Hepatocyte (in vitro differentiated cells): ENCODE results near the gene NOP58. TPM values are rescaled to one million over a fixed set of nuclear protein-coding genes. Genes with fewer than 3 reads are reported as not detected.

Source experiments
- DNase-seq: peaks from one replicate; pipeline ENCODE4 v3.0.0-alpha.2; 2016; ENCODE audit warnings: low spot score
- H2AFZ ChIP-seq: fragments of 200-600 bp; sonication (generic); 2 replicates; pipeline ENCODE4 v1.6.0; 2016; ENCODE audit warnings: antibody characterized with exemption, mild to moderate bottlenecking
- H3K27ac ChIP-seq: fragments of 200-600 bp; sonication (generic); 2 replicates; pipeline ENCODE4 v1.5.1; 2016; ENCODE audit warnings: mild to moderate bottlenecking
- H3K27me3 ChIP-seq: fragments of 200-600 bp; sonication (generic); 2 replicates; pipeline ENCODE4 v1.6.1; 2016
- H3K36me3 ChIP-seq: fragments of 200-600 bp; sonication (generic); replicated peaks from 2 replicates; pipeline ENCODE4 v1.5.1; 2016; ENCODE audit warnings: low read depth; ENCODE audit not compliant: insufficient read depth
- H3K4me1 ChIP-seq: fragments of 200-600 bp; sonication (generic); 2 replicates; pipeline ENCODE4 v1.5.1; 2016; ENCODE audit warnings: mild to moderate bottlenecking, moderate library complexity; ENCODE audit not compliant: insufficient read depth
- H3K4me2 ChIP-seq: fragments of 200-600 bp; sonication (generic); 2 replicates; pipeline ENCODE4 v1.6.0; 2016
- H3K4me3 ChIP-seq: fragments of 200-600 bp; sonication (generic); 2 replicates; pipeline ENCODE4 v1.5.1; 2016; ENCODE audit warnings: mild to moderate bottlenecking
- H3K79me2 ChIP-seq: fragments of 200-600 bp; sonication (generic); 2 replicates; pipeline ENCODE4 v1.6.0; 2017; ENCODE audit warnings: mild to moderate bottlenecking
- H3K9me2 ChIP-seq: fragments of 200-600 bp; sonication (generic); replicated peaks from 2 replicates; pipeline ENCODE4 v1.6.0; 2017; ENCODE audit warnings: mild to moderate bottlenecking; ENCODE audit not compliant: insufficient read depth
- H3K9me3 ChIP-seq: fragments of 200-600 bp; sonication (generic); 2 replicates; pipeline ENCODE4 v1.5.1; 2016; ENCODE audit warnings: low read depth, mild to moderate bottlenecking
- H4K20me1 ChIP-seq: fragments of 200-600 bp; sonication (generic); 2 replicates; pipeline ENCODE4 v1.6.0; 2016; ENCODE audit warnings: mild to moderate bottlenecking; ENCODE audit not compliant: insufficient read depth, poor library complexity, severe bottlenecking
- EZH2 ChIP-seq: fragments of 200-600 bp; sonication (generic); IDR thresholded peaks from 2 replicates; pipeline ENCODE4 v1.6.1; 2016; ENCODE audit warnings: antibody characterized with exemption, mild to moderate bottlenecking, borderline replicate concordance
- EZH2phosphoT487 ChIP-seq: fragments of 200-600 bp; sonication (generic); IDR thresholded peaks from one replicate; pipeline ENCODE4 v1.6.1; 2018; ENCODE audit warnings: antibody characterized with exemption, mild to moderate bottlenecking, low read depth, moderate library complexity; ENCODE audit not compliant: unreplicated experiment, severe bottlenecking
- WGBS: methylation state at CpG from one replicate; pipeline ENCODE4 v1.1.6; 2016; ENCODE audit warnings: low lambda C conversion rate; ENCODE audit errors: missing lambda C conversion rate; 5-methylcytosine and 5-hydroxymethylcytosine counted together
- polyA plus RNA-seq: library from polyadenylated mRNA; unstranded; fragments of >200 nt; fragmentation: Nextera tagmentation; extraction: Ambion mirVana; gene quantifications from 2 replicates; pipeline ENCODE4 v1.2.1, GENCODE V29; 2016
- total RNA-seq: library from RNA; depleted of rRNA; stranded (reverse); fragments of >200 nt; gene quantifications from 2 replicates; pipeline ENCODE4 v1.2.3, GENCODE V29; 2014
- TF ChIP-seq, protein P1 (sequence below): fragments of 200-600 bp; sonication (generic); IDR thresholded peaks from 2 replicates; pipeline ENCODE4 v1.5.1; 2016; ENCODE audit warnings: antibody characterized with exemption, mild to moderate bottlenecking; ENCODE audit not compliant: poor library complexity

The NOP58 gene
- total and polyA plus RNA-seq, 2 experiments from 2014 or later: 57.0 to 57.3 TPM

DNA sequence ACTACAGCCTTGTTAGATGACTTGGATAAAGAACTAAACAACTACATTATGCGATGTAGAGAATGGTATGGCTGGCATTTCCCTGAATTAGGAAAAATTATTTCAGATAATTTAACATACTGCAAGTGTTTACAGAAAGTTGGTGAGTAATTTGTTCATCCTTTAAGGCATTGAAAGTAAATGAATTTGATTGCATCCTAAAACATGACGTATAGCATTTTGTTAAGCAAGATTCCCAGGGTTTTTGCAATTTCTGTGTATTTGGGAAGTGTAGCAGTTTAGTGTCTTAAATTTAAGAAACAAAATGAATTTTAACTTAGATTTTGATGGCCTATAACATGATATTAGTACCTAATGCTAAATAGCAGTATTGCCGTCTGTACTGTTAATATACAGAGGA is 24.8 kb downstream of the NOP58 start:
- H3K27me3 ChIP-seq: no peaks in the 10 kb centered on the region
- H3K27ac ChIP-seq: no peak overlapping the region
- no peaks in the 10 kb centered on the region for H3K9me2 ChIP-seq
- no peak for DNase-seq
- H3K4me1 ChIP-seq: no peaks in the 10 kb centered on the region
- peaks cover 6% of the 10 kb centered on the region for H3K36me3 ChIP-seq
- no peaks in the 10 kb centered on the region for H3K79me2 ChIP-seq
- H4K20me1 ChIP-seq: no peaks in the 10 kb centered on the region
- no peak overlapping the region for H3K4me2 ChIP-seq
- H3K4me3 ChIP-seq: no peak overlapping the region
- 93% methylated on average over 3 of the region's 3 CpGs for WGBS
- no peaks in the 10 kb centered on the region for H3K9me3 ChIP-seq
- no peak overlapping the region for H2AFZ ChIP-seq
- TF ChIP-seq EZH2 (no peak), EZH2phosphoT487 (no peak)
- TF ChIP-seq, protein P1, sequence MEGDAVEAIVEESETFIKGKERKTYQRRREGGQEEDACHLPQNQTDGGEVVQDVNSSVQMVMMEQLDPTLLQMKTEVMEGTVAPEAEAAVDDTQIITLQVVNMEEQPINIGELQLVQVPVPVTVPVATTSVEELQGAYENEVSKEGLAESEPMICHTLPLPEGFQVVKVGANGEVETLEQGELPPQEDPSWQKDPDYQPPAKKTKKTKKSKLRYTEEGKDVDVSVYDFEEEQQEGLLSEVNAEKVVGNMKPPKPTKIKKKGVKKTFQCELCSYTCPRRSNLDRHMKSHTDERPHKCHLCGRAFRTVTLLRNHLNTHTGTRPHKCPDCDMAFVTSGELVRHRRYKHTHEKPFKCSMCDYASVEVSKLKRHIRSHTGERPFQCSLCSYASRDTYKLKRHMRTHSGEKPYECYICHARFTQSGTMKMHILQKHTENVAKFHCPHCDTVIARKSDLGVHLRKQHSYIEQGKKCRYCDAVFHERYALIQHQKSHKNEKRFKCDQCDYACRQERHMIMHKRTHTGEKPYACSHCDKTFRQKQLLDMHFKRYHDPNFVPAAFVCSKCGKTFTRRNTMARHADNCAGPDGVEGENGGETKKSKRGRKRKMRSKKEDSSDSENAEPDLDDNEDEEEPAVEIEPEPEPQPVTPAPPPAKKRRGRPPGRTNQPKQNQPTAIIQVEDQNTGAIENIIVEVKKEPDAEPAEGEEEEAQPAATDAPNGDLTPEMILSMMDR: no peak

DNA sequence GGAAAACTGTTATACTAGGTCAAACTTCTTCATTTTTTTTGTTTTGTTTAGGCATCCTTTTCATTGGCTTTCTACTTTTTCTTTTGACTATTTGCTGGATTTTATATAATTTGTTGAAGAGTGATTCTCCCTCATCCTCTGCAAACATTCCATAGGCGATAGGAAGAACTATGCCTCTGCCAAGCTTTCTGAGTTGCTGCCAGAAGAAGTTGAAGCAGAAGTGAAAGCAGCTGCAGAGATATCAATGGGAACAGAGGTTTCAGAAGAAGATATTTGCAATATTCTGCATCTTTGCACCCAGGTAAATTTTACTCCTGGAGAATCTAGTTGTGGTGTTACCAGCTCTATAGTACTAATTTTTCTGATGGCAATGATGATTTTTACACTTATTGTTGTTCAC is 25.4 kb downstream of the NOP58 start:
- Histone ChIP-seq H3K27me3 (no peaks in the 10 kb centered on the region), H3K79me2 (no peaks in the 10 kb centered on the region), H3K9me3 (no peaks in the 10 kb centered on the region), H2AFZ (no peak overlapping the region), H3K27ac (no peak overlapping the region), H3K9me2 (no peaks in the 10 kb centered on the region), H3K4me3 (no peak overlapping the region), H3K4me2 (no peak overlapping the region), H3K36me3 (peaks cover 6% of the 10 kb centered on the region), H3K4me1 (no peaks in the 10 kb centered on the region), H4K20me1 (no peaks in the 10 kb centered on the region)
- 93% methylated on average over 1 of the region's 1 CpG for WGBS
- TF ChIP-seq, protein P1: no peak
- TF ChIP-seq EZH2: no peak
- TF ChIP-seq EZH2phosphoT487: no peak
- no peak for DNase-seq

DNA sequence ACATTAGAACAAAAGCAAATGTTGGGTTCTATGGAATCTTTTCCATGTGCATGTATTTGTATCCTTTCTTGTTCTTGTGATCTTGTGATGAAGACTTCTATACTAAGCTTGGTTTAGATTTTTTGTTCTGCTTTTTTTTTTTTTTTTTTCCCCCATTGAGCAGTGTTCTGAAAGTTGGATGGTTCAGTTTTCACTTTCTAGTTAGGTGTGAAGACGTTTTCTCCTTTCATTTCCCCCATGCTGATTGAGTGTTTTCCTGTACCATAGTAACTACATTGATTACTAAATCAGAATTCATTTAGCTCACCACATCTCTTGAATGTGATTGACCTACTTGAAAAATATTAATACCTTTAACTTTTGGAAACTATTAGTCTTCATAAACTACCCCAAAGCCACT is 34.1 kb downstream of the NOP58 start:
- Histone ChIP-seq H4K20me1 (no peaks in the 10 kb centered on the region), H3K4me3 (no peak overlapping the region), H3K36me3 (peaks cover 8% of the 10 kb centered on the region), H2AFZ (no peak overlapping the region), H3K4me1 (no peaks in the 10 kb centered on the region), H3K27ac (no peak overlapping the region), H3K27me3 (no peaks in the 10 kb centered on the region), H3K79me2 (no peaks in the 10 kb centered on the region), H3K9me3 (no peaks in the 10 kb centered on the region), H3K9me2 (no peaks in the 10 kb centered on the region), H3K4me2 (no peak overlapping the region)
- no peak for DNase-seq
- TF ChIP-seq, protein P1: no peak
- TF ChIP-seq EZH2phosphoT487 (no peak), EZH2 (no peak)
- WGBS: 83% methylated on average over 1 of the region's 1 CpG

DNA sequence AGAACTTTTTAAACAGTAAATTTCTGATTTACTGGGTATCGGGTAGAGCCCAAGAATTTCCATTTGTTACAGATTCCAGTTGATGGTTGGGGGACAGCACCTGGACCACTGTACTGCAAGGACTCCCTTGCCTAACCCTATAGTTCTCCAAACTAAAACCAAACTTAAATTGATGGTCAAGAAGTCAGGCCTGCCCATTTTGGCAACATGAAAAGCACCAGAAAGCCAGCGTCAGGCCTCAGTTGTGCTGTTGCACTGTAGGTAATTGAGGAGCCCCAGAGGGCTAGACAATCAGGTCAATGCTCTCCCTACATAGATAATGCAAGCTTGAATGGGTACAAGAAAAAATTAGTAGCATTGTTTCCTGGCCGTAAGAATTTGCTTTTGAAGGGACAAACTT is 40.5 kb downstream of the NOP58 start:
- no peaks in the 10 kb centered on the region for H3K9me2 ChIP-seq
- H3K4me1 ChIP-seq: no peaks in the 10 kb centered on the region
- no peaks in the 10 kb centered on the region for H3K27me3 ChIP-seq
- no peak overlapping the region for H3K4me2 ChIP-seq
- H4K20me1 ChIP-seq: no peaks in the 10 kb centered on the region
- WGBS: 100% methylated on average over 3 of the region's 3 CpGs
- H3K9me3 ChIP-seq: no peaks in the 10 kb centered on the region
- DNase-seq: no peak
- H2AFZ ChIP-seq: no peak overlapping the region
- TF ChIP-seq, protein P1: no peak
- H3K4me3 ChIP-seq: no peak overlapping the region
- no peaks in the 10 kb centered on the region for H3K79me2 ChIP-seq
- H3K27ac ChIP-seq: no peak overlapping the region
- peaks cover 17% of the 10 kb centered on the region for H3K36me3 ChIP-seq
